HPDE6-E6E7 (cell line): ENCODE data around the gene TRPC3.
"Not testable (repeated sequence)": the region's sequence is repeated elsewhere in the genome, so short reads cannot be mapped to it uniquely, and the experiment has no call there.

Experiments used
- DNase-seq: peaks from one replicate; pipeline ENCODE4 v3.0.0; 2011; ENCODE audit warnings: missing footprints; ENCODE audit errors: extremely low spot score

The TRPC3 gene

GRCh38 chr4:121946644-121947043 lies 5.2 kb downstream of the TRPC3 start:
- no peak for DNase-seq

- DNase-seq = no peak
Measured at GRCh38 chr4:121943941-121944340, 7.9 kb downstream of the TRPC3 start.

- DNase-seq = no peak
Measured at GRCh38 chr4:121939690-121940089, 12.2 kb downstream of the TRPC3 start.

- DNase-seq = no peak
Measured at GRCh38 chr4:121938282-121939092, 13.4 kb downstream of the TRPC3 start.

DNA sequence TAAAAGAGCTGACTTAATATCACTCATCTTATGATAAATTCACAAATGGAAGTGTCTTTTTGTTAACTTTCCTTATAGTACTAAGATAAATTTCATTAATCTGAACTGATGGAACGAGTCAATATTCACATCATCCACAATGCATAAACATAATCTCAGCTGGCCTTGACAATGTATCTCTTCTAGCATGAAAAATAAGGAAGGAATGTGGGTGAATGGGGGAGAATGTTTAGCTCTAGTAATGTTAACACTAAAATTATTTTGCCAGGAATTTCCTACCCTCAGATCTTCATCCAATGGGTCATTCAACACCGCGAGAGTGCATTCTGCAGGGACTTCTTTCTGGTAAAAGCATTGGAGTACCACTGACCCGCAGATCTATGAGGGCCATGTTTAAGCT lies 15.8 kb downstream of the TRPC3 start:
- DNase-seq = no peak

GRCh38 chr4:121934635-121935034 lies 17.2 kb downstream of the TRPC3 start:
- no peak for DNase-seq

DNA sequence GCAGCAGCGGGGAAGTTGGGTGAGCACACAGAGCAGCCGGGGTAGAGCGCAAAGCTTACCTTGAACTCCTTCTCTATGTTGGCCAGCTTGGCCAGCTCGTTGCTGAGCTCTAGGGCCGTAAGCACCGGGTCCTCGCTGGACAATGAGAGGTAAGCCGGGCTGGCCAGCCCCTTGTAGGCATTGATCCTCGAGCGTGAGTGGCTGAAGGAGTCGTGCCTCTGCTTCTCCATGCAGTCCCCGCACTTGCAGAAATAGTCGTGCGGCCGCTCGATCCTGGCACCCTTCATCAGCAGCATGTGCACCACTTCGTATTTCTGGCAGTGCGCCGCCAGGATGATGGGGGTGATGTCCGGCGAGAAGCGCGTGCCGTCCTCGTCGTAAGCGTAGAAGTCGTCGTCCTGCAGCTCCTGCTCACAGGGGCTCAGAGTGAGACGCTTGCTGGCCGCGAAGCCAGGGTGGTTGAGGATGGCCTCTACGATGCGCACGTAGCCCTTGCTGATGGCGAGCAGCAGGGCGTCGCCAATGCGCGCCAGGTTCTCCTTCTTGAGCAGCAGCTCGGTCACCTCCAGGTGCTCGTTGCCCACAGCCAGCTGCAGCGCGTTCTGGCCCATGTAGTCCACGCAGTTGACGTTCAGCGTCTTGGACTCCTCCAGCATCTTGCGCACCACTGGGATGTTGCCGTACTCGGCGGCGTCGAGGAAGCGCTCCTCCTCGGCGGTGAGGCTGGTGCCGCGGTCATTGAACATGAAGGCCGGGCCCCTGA lies 19.5 kb downstream of the TRPC3 start:
- DNase-seq = no peak

DNA sequence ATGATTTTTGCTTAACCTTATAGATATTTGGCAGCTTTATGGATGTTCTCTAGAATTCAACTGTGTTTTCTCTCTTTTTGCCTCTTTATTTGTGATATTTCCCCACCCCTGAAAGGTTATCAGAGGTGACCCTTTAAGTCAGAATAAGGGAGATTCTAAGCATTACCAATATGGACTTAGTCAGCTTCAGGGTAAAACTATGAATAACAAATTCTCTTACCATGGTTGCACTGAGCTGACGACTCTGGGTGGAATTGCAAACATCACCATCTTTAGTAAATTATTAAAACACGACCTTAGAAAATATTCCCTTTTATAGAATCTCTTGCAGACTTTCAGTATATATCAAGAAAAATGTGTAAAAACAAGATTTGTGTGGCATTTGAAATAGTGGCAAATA lies 21.6 kb downstream of the TRPC3 start:
- no peak for DNase-seq

DNA sequence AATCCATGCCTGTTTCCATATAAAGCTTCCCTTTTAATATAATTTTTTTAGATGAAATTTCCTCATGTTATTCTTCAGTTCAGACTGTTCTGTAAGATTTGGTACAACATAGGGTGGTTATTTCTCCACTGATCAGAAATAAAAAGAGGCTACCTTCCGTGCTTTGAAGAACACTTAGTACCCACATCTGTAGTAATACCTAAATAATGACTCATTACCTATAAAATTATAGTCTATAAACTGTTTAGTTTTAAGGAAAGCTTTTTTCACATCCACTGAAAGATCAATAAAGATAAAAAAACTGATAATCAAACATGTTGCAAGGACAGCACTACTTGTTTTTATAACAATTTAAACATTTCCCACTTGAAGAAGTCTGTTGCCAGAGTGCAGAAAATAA lies 23.9 kb downstream of the TRPC3 start:
- DNase-seq = no peak

DNA sequence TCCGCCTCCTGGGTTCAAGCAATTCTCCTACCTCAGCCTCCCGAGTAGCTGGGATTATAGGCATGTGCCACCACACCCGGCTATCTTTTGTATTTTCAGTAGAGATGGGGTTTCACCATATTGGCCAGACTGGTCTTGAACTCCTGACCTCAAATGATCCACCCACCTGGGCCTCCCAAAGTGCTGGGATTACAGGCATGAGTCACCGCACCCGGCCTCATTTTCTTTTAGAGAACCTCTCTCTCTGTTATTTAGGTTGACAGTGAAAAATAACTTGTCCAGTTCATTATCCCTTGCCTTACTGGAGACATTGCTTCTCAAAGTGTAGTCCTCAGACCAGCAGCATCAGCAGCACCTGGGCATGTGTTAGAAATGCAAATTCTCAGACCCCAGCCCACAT lies 25.4 kb downstream of the TRPC3 start:
- DNase-seq = not testable (repeated sequence)

DNA sequence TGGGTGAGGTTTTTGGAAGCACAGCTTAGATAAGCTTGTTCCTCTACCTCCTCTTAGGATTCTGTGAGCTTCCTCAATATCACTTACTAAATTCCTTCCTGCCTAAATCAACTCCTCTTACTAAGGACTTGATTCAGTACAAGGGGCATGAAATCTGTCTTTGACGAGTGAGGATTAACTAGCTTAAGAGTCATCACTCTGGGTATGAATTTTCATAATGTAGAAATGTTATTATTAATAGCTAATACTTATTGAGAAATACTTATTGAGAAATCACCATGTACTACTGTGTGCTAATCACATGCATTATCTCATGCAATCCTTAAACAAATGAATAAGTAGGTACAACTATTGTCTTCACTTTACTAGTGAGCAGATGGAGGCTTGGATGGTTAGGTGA lies 28.6 kb downstream of the TRPC3 start:
- DNase-seq = no peak

GRCh38 chr4:121913667-121914066 lies 38.2 kb downstream of the TRPC3 start:
- DNase-seq = no peak

DNA sequence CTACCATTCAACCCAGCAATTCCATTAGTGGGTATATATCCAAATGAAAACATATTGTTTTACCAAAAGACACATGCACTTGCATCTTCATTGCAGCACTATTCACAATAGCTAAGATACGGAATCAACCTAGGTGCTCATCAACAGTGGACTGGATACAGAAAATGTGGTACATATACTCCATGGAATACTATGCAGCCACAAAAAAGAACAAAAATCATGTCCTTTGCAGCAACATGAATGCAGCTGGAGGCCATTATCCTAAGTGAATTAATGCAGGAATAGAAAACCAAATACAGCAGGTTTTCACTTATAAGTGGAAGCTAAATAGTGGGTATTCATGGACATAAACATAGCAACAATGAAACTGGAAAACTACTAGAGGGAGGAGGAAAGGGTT lies 43.5 kb downstream of the TRPC3 start:
- no peak for DNase-seq

GRCh38 chr4:121900132-121900983 lies 51.5 kb downstream of the TRPC3 start:
- peak; percentile 34 for DNase-seq

DNA sequence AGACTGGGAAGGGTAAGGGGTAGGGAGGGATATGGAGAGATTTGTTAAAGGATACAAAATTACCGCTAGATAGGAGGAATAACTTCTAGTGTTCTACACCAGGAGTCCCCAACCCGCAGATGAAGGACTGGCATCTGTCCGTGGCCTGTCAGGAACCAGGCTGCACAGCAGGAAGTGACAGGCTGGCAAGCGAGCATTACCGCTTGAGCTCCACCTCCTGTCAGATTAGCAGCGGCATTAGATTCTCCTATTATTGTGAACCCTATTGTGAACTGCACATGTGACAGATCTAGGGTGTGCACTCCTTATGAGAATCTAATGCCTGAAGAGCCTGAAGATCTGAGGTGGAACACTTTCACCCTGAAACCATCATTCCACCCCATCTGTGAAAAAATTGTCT lies 53.7 kb downstream of the TRPC3 start:
- DNase-seq = no peak

GRCh38 chr4:121888134-121888533 lies 63.7 kb downstream of the TRPC3 start:
- no peak for DNase-seq

- no peak for DNase-seq
Measured at GRCh38 chr4:121885115-121885514, 66.7 kb downstream of the TRPC3 start.

DNA sequence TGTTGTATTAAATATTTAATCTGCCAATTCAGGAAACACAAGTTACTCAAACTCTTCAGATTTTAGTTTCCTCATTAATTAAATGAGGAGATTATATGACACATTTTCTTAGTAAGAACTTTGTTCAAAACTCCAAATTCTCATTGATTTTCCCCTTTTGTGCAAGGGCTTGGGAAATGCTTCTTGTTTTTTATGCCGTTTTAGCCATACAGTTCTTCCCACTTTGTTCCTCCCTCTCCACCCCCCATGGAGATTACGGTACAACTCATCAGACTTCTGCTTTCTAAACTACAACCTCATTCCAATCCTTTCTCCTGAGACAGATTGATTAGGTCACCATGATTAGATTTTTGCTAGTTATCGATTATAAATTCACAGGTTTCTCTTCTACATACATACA lies 70.7 kb downstream of the TRPC3 start:
- DNase-seq = no peak

DNA sequence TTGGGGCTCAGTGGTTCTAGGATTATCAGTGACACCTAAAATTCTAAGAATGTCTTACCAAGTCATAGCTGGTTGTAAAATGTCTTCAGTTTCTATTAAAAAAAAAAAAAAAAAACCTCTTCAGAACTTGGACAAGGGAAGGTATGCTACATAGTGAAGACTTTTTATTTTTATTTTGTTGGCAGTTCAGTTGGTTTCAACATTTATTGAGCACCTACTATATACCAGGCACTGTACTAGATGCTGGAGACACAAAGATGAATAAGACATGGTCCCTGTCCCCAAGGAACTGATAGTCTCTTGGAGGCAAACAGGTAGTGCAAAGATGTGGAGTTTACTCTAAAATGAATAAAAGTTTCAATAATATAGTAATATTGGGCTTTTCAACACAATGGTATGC lies 72.7 kb downstream of the TRPC3 start:
- no peak for DNase-seq

GRCh38 chr4:121877041-121877773 lies 74.7 kb downstream of the TRPC3 start:
- no peak for DNase-seq

DNA sequence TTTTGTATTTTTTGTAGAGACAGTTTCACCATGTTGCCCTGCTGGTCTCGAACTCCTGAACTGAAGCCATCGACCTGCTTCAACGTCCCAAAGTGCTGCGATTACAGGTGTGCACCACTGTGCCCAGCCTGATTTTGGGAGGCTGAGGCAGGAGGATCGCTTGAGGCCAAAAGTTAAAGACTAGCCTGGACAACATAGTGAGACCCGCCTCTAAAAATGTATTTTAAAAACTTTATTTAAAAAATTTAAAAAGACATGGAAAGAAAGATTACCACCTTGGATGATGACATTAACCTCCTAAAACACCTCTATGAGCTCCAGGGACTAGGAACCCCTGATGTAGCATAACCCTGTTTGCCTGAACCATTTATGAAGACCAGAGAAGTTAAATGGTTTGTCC lies 75.8 kb downstream of the TRPC3 start:
- no peak for DNase-seq

GRCh38 chr4:121875652-121876051 lies 76.2 kb downstream of the TRPC3 start:
- DNase-seq = no peak
